HCT116 (cell line): Measurements from ENCODE around the gene OST4.

Experiments
- CEBPB ChIP-seq: IDR thresholded peaks from 2 replicates; pipeline ENCODE4 v1.6.1; 2012; ENCODE audit warnings: low read depth
- EZH2 ChIP-seq: fragments of 200-600 bp; sonication (generic); IDR thresholded peaks from 2 replicates; pipeline ENCODE4 v1.6.1; 2017; ENCODE audit warnings: antibody characterized with exemption, mixed run types
- EZH2phosphoT487 ChIP-seq: fragments of 200-600 bp; IDR thresholded peaks from 2 replicates; pipeline ENCODE4 v1.6.1; 2018; ENCODE audit warnings: antibody characterized with exemption, borderline replicate concordance
- JUND ChIP-seq: IDR thresholded peaks from 2 replicates; pipeline ENCODE4 v1.6.1; 2012
- POLR2A ChIP-seq: IDR thresholded peaks from 2 replicates; pipeline ENCODE4 v1.7.0; 2011; ENCODE audit warnings: borderline replicate concordance; ENCODE audit not compliant: insufficient read depth, insufficient read length; ENCODE audit errors: extremely low read depth
- POLR2AphosphoS5 ChIP-seq: IDR thresholded peaks from 2 replicates; pipeline ENCODE4 v1.6.1; 2011; ENCODE audit warnings: mild to moderate bottlenecking, low read depth, low read length, moderate library complexity
- YY1 ChIP-seq: IDR thresholded peaks from 2 replicates; pipeline ENCODE4 v1.6.1; 2011; ENCODE audit warnings: low read length, low read depth, moderate library complexity, mild to moderate bottlenecking; ENCODE audit not compliant: insufficient replicate concordance; ENCODE audit errors: extremely low read depth
- ZNF274 ChIP-seq: fragments of 200-500 bp; sonication (Bioruptor generic); IDR thresholded peaks from 2 replicates; pipeline ENCODE4 v1.6.1; 2014; ENCODE audit warnings: mild to moderate bottlenecking, low read depth, low read length, inconsistent platforms
- TF ChIP-seq, protein P1 (sequence below), 3 experiments: fragments of 200-600 bp in 1 of 3; sonication (generic) in 1 of 3; IDR thresholded peaks in 2 of 3; conservative IDR thresholded peaks in 1 of 3; 2 replicates each; pipeline ENCODE4 v1.5.1; 2012 to 2017; ENCODE audit warnings: low read depth in 2 of 3, low read length in 2 of 3, antibody characterized with exemption in 1 of 3, borderline replicate concordance in 1 of 3, control low read depth in 1 of 3, mild to moderate bottlenecking in 1 of 3, mixed read lengths in 1 of 3, mixed run types in 1 of 3, moderate library complexity in 1 of 3; ENCODE audit not compliant: insufficient read depth in 1 of 3
- TF ChIP-seq, protein P2 (sequence below): IDR thresholded peaks from 2 replicates; pipeline ENCODE4 v1.6.1; 2011; ENCODE audit warnings: mild to moderate bottlenecking, low read length, moderate library complexity; ENCODE audit not compliant: insufficient replicate concordance; ENCODE audit errors: extremely low read depth

DNA sequence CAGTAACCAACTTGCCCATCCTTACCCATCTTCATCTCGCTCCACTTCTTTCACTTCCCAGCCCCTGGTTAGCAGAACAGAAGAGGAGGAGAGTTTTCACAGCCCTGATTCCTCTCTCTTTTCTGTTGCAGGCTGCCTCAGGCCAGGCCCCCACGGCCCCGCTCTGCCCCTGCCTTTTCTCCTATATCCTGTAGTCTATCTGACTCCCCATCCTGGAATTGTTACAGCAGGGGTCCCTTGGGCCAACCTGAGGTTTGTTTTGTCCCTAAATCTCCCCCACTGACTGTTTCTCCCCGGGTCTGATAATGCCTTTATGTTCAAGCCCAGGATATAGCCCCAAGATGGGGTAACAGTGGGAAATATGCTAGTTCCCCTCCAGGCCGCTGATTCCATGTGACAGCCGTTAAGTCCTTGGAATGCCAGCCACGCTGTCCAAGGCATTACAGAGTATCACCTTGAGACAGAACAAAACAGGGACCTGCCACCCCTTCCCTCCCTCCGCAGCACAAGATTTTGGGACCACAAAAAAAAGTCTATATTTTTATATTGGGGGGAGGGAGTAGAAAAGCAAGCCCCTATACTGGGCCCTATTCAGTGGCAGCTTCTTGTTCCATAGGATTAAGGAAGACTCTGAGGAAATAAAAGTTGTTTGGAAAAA is 1.4 kb downstream of the OST4 start:
- TF ChIP-seq POLR2AphosphoS5 (0 out of 2 replicates have a peak, but pooled peaks have one; percentile 24), JUND (no peak), EZH2phosphoT487 (no peak), CEBPB (no peak), EZH2 (no peak), YY1 (no peak), POLR2A (no peak), ZNF274 (no peak)
- TF ChIP-seq, protein P1, sequence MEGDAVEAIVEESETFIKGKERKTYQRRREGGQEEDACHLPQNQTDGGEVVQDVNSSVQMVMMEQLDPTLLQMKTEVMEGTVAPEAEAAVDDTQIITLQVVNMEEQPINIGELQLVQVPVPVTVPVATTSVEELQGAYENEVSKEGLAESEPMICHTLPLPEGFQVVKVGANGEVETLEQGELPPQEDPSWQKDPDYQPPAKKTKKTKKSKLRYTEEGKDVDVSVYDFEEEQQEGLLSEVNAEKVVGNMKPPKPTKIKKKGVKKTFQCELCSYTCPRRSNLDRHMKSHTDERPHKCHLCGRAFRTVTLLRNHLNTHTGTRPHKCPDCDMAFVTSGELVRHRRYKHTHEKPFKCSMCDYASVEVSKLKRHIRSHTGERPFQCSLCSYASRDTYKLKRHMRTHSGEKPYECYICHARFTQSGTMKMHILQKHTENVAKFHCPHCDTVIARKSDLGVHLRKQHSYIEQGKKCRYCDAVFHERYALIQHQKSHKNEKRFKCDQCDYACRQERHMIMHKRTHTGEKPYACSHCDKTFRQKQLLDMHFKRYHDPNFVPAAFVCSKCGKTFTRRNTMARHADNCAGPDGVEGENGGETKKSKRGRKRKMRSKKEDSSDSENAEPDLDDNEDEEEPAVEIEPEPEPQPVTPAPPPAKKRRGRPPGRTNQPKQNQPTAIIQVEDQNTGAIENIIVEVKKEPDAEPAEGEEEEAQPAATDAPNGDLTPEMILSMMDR (IDR thresholded peaks at IDR 0.05 in 2 of 3, conservative IDR thresholded peaks at IDR 0.05 in 1 of 3; ENCODE audit: borderline replicate concordance in 1 of 3, insufficient read depth in 1 of 3, low read depth in 2 of 3, low read length in 2 of 3): no peak
- TF ChIP-seq, protein P2, sequence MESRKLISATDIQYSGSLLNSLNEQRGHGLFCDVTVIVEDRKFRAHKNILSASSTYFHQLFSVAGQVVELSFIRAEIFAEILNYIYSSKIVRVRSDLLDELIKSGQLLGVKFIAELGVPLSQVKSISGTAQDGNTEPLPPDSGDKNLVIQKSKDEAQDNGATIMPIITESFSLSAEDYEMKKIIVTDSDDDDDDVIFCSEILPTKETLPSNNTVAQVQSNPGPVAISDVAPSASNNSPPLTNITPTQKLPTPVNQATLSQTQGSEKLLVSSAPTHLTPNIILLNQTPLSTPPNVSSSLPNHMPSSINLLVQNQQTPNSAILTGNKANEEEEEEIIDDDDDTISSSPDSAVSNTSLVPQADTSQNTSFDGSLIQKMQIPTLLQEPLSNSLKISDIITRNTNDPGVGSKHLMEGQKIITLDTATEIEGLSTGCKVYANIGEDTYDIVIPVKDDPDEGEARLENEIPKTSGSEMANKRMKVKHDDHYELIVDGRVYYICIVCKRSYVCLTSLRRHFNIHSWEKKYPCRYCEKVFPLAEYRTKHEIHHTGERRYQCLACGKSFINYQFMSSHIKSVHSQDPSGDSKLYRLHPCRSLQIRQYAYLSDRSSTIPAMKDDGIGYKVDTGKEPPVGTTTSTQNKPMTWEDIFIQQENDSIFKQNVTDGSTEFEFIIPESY: no peak
